LNCaP clone FGC (cell line): ENCODE results near the gene MAMSTR.

Source experiments
- DNase-seq: peaks from one replicate; pipeline ENCODE4 v3.0.0-alpha.2; 2011; ENCODE audit warnings: low read depth
- H3K4me3 ChIP-seq: 2 replicates; pipeline ENCODE4 v1.5.1; 2011; ENCODE audit warnings: mild to moderate bottlenecking, low read depth, low read length, control low read depth
- CTCF ChIP-seq: IDR thresholded peaks from 2 replicates; pipeline ENCODE4 v1.5.1; 2012; ENCODE audit warnings: mild to moderate bottlenecking; ENCODE audit not compliant: control insufficient read depth, insufficient read depth; ENCODE audit errors: extremely low read depth

Gene MAMSTR

GRCh38 chr19:48737360-48737998 lies 18.0 kb upstream of the MAMSTR start:
- TF ChIP-seq CTCF: no peak
- no peak overlapping the region for H3K4me3 ChIP-seq
- DNase-seq: no peak

DNA sequence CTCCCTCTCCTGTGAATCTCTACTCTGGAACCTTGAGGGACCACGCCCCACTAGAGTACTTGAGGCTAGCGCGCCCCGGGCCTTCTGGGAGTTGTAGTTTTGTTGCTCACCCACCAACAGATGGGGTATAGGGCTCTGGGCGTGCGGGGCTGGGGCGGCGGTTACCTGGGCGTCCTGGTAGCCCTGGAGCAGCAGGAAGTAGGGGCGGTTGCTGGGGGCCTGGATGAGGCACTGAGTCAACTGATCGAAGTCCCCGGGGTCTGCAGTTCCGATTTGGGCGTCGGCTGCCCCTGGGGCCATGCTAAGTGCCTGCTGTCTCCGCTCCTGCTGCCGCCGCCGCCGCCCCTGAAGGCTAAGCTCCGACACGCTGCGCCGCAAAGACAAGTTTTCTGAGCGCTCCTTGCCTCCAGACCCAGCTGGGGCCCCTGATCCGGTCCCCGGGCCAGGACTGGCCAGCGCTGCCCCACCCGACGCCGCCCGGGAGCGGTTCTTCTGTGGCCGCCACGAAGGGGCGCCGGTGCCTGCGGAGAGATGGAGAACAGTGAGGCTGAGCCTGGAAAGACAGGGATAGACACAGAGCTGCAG lies 15.6 kb upstream of the MAMSTR start:
- no peak for TF ChIP-seq CTCF
- no peak for DNase-seq
- no peak overlapping the region for H3K4me3 ChIP-seq

DNA sequence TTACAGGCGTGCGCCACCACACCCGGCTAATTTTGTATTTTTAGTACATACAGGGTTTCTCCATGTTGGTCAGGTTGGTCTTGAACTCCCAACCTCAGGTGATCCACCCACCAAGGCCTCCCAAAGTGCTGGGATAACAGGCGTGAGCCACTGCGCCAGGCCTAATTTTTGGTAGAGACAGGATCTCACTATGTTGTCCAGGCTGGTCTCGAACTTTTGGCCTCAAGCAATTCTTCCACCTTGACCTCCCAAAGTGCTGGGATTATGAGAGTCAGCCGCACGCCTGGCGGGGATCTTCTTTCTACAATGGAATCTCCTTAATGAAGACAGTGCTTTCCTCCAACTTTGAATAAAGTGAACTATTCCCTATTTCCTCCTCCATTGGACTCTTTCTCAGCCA lies 15.1 kb upstream of the MAMSTR start:
- no peak overlapping the region for H3K4me3 ChIP-seq
- DNase-seq: no peak
- TF ChIP-seq CTCF: no peak

GRCh38 chr19:48731452-48731851 lies 11.9 kb upstream of the MAMSTR start:
- no peak for DNase-seq
- TF ChIP-seq CTCF: no peak
- no peak overlapping the region for H3K4me3 ChIP-seq

DNA sequence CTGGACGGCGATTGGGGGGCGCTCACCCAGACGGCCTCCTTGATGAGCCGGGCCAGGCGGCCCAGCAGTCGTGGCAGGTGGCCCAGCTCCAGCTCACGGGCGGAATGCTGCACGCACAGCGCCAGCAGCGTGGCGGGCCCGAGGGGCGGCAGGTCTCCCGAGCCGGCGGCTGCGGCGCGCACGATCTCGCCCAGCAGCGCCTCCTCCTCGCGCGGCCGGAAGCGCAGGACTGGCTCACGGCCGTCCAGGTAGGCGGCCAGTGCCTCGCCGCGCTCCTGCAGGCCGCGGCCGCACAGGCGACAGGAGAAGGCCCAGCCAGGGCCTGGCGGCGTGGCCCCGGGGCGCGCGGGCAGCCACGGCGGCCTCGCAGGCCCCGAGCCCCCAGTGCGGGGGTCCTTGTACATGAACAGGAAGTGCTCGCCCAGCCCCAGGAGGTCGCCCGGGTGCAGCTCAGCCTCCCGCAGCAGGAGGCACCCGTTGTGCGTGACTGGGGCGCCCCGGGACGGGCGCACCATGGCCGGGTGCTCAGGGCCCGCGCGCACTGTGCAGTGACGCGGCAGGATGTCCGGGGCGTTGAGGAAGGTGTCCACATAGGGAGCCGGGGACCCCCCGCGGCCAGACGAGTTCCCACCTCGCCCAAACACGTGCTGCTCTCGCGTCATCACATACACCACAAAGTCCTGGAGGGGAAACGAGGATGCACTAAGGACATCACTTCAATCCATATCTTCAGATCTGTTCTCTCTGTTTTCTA lies 9.6 kb upstream of the MAMSTR start:
- no peak for TF ChIP-seq CTCF
- H3K4me3 ChIP-seq: no peak overlapping the region
- no peak for DNase-seq

DNA sequence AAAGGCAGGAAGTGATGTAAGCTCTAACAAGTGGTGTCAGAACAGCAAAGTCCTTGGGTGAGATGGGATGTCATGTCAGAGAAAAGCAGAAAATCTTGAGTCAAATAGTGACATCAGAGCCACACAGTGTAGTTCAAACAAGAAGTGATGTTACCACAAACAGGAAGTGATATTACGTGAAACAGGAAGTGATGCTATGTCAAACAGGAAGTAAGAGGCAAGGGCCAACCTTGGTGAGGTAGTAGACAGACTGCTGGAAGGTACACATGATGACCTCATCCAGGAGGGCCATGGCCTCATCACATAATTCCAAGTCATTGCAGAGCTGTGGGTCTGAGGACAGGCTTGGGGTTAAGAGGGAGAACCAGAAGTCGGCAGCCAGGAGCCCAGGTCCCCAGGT lies 7.0 kb upstream of the MAMSTR start:
- no peak overlapping the region for H3K4me3 ChIP-seq
- TF ChIP-seq CTCF: no peak
- DNase-seq: no peak
